Bronchial epithelial cell (primary cell): ENCODE results near the gene TUFM. TPM values are rescaled to one million over a fixed set of nuclear protein-coding genes. Genes with fewer than 3 reads are reported as not detected.
"Not testable (repeated sequence)": the region's sequence is repeated elsewhere in the genome, so short reads cannot be mapped to it uniquely, and the experiment has no call there.

Source experiments
- DNase-seq: peaks from one replicate; pipeline ENCODE4 v3.0.0-alpha.2; 2010; ENCODE audit warnings: low read depth
- FAIRE-seq: peaks from 2 replicates; lab custom pipeline; 2011; peaks lifted over from hg19 to GRCh38; lab: Jason Lieb, UNC
- H3K27me3 ChIP-seq: 2 replicates; pipeline ENCODE4 v1.5.1; 2011; ENCODE audit warnings: low read length; ENCODE audit not compliant: control insufficient read depth, insufficient read depth
- H3K36me3 ChIP-seq: 2 replicates; pipeline ENCODE4 v1.5.1; 2011; ENCODE audit warnings: low read length; ENCODE audit not compliant: control insufficient read depth, insufficient read depth
- H3K4me3 ChIP-seq: 2 replicates; pipeline ENCODE4 v1.5.1; 2011; ENCODE audit warnings: mild to moderate bottlenecking, low read depth, low read length, control low read depth
- total RNA-seq: library from RNA; depleted of rRNA; stranded (reverse); fragments of >200 nt; gene quantifications from 2 replicates; pipeline ENCODE4 v1.2.1, GENCODE V29; 2014
- TF ChIP-seq, protein P1 (sequence below): IDR thresholded peaks from 2 replicates; pipeline ENCODE4 v1.5.1; 2011; ENCODE audit warnings: mild to moderate bottlenecking, moderate library complexity, low read length, control low read depth, inconsistent platforms; ENCODE audit not compliant: insufficient read depth, severe bottlenecking

TUFM gene
- 146 and 176 TPM in 2 replicates for total RNA-seq

DNA sequence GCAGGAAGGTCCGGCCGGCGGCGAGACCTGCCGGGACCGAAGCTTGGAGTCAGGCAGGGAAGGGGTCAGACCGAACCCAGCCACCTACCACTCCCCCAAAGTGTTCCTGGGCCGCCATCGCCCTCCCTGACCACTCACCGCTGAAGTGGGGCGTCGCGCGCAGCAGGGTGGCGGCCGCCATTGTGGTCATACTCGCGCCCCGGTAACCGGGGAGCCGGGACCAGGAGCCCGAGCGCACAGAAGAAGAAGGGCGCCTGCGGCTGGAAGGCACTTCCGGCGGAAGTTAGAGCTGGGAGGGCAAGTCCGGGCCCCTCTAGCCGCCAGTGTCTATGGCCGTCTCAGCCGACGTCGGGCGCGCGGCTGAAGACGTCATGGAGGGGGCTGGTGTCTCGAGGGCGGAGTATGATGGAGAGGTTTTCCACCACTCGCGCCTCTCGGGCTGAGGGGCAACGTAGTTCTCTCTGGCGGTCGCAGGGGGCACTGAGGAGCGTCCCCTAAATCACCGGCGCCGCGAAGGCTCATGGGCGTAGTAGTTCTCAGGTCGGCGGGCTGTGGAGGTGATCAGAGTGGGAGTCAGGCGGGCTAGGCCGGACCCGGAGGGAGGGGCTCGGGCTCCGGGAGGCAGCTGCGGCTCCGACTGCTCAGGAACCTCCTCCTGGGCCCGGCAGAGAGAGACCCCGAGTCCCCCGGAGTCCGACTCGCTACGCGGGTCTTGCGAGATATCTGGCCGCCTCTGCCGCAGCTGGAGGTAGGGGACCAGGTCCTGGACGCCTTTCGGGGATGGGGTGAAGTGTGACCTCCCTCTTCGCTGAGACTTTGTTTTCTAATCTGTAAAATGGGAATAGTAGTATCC lies at the start of gene TUFM:
TSS of gene TUFM (minus strand) at position 269 of the 853 bp plus-strand sequence. CDS start at position 190, 79 bp downstream.
- Histone ChIP-seq H3K36me3 (peaks cover 23% of the 10 kb centered on the region), H3K27me3 (no peaks in the 10 kb centered on the region), H3K4me3 (peak within 1 kb of the TSS; percentile 99)
- no peak for FAIRE-seq
- TF ChIP-seq, protein P1, sequence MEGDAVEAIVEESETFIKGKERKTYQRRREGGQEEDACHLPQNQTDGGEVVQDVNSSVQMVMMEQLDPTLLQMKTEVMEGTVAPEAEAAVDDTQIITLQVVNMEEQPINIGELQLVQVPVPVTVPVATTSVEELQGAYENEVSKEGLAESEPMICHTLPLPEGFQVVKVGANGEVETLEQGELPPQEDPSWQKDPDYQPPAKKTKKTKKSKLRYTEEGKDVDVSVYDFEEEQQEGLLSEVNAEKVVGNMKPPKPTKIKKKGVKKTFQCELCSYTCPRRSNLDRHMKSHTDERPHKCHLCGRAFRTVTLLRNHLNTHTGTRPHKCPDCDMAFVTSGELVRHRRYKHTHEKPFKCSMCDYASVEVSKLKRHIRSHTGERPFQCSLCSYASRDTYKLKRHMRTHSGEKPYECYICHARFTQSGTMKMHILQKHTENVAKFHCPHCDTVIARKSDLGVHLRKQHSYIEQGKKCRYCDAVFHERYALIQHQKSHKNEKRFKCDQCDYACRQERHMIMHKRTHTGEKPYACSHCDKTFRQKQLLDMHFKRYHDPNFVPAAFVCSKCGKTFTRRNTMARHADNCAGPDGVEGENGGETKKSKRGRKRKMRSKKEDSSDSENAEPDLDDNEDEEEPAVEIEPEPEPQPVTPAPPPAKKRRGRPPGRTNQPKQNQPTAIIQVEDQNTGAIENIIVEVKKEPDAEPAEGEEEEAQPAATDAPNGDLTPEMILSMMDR: peak; percentile 64
- DNase-seq: peak; percentile 90

DNA sequence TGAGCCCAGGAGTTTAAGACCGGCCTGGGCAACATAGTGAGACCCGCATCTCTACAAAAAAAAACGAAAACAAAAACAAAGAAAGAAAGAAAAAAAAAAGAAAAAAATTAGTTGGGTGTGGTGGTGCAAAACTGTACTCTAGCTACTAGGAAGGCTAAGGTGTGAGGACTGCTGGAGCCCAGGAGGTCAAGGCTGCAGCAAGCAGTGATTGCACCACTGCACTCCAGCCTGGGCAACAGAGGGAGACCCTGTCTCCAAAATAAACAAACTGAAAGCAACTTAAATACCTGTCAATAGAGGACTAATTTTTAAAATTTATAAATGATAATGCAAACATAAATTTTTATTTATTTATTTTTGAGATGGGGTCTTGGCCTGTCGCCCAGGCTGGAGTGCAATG lies 49.5 kb upstream of the TUFM start:
- TF ChIP-seq, protein P1: no peak
- no peak for FAIRE-seq
- H3K36me3 ChIP-seq: no peaks in the 10 kb centered on the region
- H3K27me3 ChIP-seq: no peaks in the 10 kb centered on the region
- DNase-seq: no peak
- no peak overlapping the region for H3K4me3 ChIP-seq

DNA sequence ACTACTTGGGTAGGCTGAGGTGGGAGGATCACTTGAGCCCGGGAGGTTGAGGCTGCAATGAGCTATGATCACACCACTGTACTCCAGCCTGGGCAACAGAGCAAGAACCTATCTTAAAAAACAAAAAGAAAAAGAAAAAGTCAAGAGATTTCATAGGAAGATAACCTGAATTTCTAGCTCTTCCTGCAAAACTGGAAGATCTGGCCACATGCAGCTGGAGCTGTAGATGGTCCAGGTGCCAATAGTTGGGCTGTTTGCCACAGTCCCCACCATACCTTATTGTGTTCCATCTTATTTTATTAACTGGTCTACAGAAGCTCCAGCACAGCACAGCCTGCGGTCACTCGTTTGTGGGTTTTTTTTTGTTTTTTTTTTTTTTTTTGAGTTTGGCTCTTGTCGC lies 47.1 kb upstream of the TUFM start:
- FAIRE-seq (no peak), DNase-seq (no peak)
- H3K4me3 ChIP-seq: no peak overlapping the region
- H3K36me3 ChIP-seq: no peaks in the 10 kb centered on the region
- TF ChIP-seq, protein P1: no peak
- no peaks in the 10 kb centered on the region for H3K27me3 ChIP-seq

DNA sequence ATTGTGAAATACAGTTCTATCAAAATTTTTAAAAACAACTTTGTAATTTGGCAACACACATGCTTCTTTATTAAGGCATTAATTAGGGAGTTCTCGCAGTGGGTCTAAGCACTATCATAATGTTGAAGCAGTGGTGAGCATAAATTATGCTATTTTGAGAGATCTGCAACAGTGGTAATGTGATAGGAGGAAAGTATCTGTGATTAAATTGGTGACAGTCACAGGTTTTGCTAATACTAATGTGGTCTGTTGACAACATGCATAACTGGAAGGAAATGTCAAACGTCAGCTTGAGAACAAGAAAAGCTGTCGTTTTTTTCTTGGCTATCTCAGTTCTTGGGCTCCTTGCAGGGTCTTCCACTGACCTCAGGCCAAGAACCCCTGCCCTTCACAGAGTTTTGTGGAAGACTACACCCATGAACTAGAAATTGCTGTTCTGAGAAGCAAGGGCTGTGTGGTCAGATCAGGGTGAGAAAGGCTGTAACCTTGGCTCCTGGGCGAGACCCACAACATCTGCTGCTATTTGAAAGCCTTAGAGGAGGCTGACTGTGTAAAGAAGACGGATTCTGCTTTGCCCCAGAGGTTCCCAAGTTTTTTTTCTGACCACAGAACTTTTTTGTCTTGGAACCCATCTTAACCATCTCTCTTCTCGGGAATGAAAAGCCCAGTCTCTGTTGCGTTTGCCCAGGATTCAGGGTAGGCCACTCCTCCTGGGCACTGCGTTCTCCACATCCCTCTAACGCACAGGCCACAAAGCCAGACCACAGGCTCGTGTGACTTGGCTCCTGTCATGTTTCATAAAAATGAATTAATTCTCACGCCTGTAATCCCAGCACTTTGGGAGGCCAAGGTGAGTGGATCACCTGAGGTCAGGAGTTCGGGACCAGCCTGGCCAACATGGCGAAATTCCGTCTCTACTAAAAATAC lies 46.1 kb upstream of the TUFM start:
- no peak overlapping the region for H3K4me3 ChIP-seq
- no peak for FAIRE-seq
- no peaks in the 10 kb centered on the region for H3K27me3 ChIP-seq
- TF ChIP-seq, protein P1: no peak
- no peaks in the 10 kb centered on the region for H3K36me3 ChIP-seq
- no peak for DNase-seq

DNA sequence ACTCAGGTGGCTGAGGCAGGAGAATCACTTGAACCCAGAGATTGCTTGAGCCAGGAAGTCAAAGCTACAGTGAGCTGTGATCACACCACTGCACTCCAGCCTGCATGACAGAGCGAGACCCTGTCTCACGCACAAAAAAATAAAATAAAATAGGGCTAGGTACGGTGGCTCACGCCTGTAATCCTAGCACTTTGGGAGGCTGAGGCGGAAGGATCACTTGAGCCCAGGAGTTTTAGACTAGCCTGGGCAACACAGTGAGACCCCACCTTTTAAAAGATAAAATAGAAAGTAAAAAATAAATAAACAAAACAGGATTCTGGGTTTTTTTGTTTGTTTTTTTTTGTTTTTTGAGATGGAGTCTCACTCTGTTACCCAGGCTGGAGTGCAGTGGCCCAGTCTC lies 44.2 kb upstream of the TUFM start:
- DNase-seq, H3K36me3 ChIP-seq, FAIRE-seq, H3K4me3 ChIP-seq, H3K27me3 ChIP-seq: not testable (repeated sequence)

DNA sequence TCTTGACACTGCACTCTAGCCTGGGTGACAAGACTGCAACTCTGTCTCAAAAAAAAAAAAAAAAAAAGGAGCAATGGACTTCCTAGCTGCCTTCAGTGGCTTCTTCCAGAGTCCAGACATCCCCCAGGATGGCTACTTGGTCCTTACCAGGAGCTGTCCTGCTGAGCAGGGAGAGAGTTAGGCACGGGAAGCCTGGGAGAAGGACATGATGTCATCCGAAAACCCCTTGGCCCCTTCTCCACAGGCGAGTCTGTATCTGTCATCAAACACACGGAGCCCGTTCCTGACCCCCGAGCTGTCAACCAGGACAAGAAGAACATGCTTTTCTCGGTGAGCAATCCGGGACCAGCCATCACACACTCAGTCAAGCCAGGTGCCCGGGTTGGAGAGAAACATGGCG lies 40.8 kb upstream of the TUFM start:
- FAIRE-seq (no peak), DNase-seq (no peak)
- TF ChIP-seq, protein P1: no peak
- H3K4me3 ChIP-seq: no peak overlapping the region
- no peaks in the 10 kb centered on the region for H3K36me3 ChIP-seq
- H3K27me3 ChIP-seq: no peaks in the 10 kb centered on the region
